ENCODE data around the gene CCL25.
"Not testable (repeated sequence)": the region's sequence is repeated elsewhere in the genome, so short reads cannot be mapped to it uniquely, and the experiment has no call there.

The CCL25 gene

GRCh38 chr19:8085598-8086408, 33.2 kb downstream of the CCL25 start:
- no peak for DNase-seq (ENCODE audit: low read depth)

DNA sequence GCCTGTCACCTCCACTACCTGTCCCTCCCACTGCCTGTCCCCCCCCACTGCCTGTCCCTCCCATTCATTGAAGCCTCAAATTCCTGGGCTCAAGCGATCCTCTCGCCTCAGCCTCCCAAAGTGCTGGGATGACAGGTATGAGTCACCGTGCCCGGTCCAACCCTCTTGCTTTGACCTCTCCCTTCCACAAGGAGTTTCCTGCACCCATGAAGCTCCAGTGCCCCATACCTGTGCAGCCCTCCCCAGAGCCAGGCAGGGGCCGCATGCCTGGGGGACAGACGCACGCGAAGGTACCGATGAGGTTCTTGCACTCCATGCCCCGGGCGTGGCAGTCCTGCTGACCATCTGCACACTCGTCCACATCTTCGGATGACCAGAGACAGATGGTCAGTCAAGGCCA, 34.3 kb downstream of the CCL25 start:
- no peak for DNase-seq (ENCODE audit: low read depth)

- no peak for DNase-seq (ENCODE audit: low read depth)
Observed at GRCh38 chr19:8087876-8088275, 35.3 kb downstream of the CCL25 start.

- no peak for DNase-seq (ENCODE audit: low read depth)
Observed at GRCh38 chr19:8088752-8089663, 36.4 kb downstream of the CCL25 start.

GRCh38 chr19:8089664-8090601, 37.4 kb downstream of the CCL25 start:
- no peak for DNase-seq (ENCODE audit: low read depth)

GRCh38 chr19:8090950-8091349, 38.4 kb downstream of the CCL25 start:
- DNase-seq (ENCODE audit: low read depth) = no peak

GRCh38 chr19:8093740-8094139, 41.2 kb downstream of the CCL25 start:
- DNase-seq (ENCODE audit: low read depth) = no peak

GRCh38 chr19:8094336-8094735, 41.8 kb downstream of the CCL25 start:
- no peak for DNase-seq (ENCODE audit: low read depth)

- DNase-seq (ENCODE audit: low read depth) = no peak
Observed at GRCh38 chr19:8095354-8095886, 42.9 kb downstream of the CCL25 start.

DNA sequence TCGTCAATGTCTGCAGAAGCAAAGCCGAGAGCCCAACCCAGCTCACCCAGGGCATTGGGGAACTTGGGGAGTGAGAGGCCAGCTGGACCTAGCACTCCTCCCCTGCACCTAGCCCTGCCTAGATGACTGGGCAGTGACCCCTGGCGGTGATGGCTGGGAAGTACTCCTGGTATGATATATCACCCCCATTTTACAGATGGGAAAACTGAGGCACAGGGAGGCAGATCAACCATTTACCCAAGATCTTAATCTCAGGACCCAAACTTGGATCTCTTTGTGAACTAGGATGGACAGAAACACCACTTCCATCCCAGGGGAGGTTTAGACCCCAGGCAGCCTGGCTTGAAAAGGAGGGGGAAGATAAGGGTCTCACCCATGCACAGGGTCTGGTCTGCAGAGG, 43.5 kb downstream of the CCL25 start:
- no peak for DNase-seq (ENCODE audit: low read depth)

- DNase-seq (ENCODE audit: low read depth) = no peak
Observed at GRCh38 chr19:8097198-8097597, 44.6 kb downstream of the CCL25 start.

- DNase-seq (ENCODE audit: low read depth) = no peak
Observed at GRCh38 chr19:8097681-8098567, 45.4 kb downstream of the CCL25 start.

GRCh38 chr19:8101311-8101710, 48.8 kb downstream of the CCL25 start:
- DNase-seq (ENCODE audit: low read depth) = no peak

- DNase-seq (ENCODE audit: low read depth) = not testable (repeated sequence)
Observed at GRCh38 chr19:8101910-8102309, 49.4 kb downstream of the CCL25 start.

- DNase-seq (ENCODE audit: low read depth) = no peak
Observed at GRCh38 chr19:8105471-8105870, 52.9 kb downstream of the CCL25 start.

DNA sequence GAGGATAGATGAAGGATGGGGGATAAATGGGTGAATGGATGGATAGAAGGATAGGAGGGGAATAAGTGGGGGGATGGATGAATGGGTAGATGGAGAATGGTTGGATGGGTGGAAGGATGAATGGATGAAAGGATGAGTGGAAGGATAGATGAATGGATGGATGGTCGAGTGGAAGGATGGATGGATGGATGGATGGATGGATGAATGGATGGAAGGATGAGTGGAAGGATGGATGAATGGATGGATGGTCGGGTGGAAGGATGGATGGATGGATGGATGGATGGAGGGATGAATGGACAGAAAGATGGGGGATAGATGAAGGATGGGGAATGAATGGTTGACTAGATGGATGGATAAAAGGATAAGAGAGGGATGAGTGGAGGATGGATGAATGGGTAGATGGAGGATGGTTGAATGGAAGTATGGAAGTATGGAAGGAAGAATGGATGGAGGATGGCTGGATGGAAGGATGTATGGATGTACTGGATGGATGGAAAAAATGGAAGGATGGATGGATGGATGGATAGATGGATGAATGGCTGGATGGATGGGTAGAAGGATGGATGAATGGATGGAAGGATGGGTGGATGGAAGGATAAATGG, 54.8 kb downstream of the CCL25 start:
- DNase-seq (ENCODE audit: low read depth) = no peak

- DNase-seq (ENCODE audit: low read depth) = no peak
Observed at GRCh38 chr19:8108560-8109445, 56.2 kb downstream of the CCL25 start.

GRCh38 chr19:8109455-8109854, 56.9 kb downstream of the CCL25 start:
- DNase-seq (ENCODE audit: low read depth) = no peak

Measured in GM04503 (cell line).